Caco-2 (cell line): ENCODE results near the gene KLHDC10. TPM values are rescaled to one million over a fixed set of nuclear protein-coding genes. Genes with fewer than 3 reads are reported as not detected.
"Not testable (repeated sequence)": the region's sequence is repeated elsewhere in the genome, so short reads cannot be mapped to it uniquely, and the experiment has no call there.

Experiments used
- BruUV-seq: library from RNA; stranded (reverse); fragments of 400-500 nt; replicated peaks from 2 replicates; lab custom pipeline; 2021; lab: Mats Ljungman, UMichigan
- CTCF ChIA-PET: fragments of 300-600 bp; sonication (Branson Sonifier 250); formaldehyde crosslinking; loops from one replicate; lab custom pipeline; 2022; ENCODE audit warnings: antibody characterized with exemption; lab: Charles Lee
- POLR2A ChIA-PET: fragments of 300-600 bp; sonication (Branson Sonifier 250); formaldehyde crosslinking; loops from one replicate; lab custom pipeline; 2022; ENCODE audit warnings: antibody characterized with exemption; lab: Charles Lee
- DNase-seq, 2 experiments: peaks; one replicate each; pipeline versions ENCODE4 v3.0.0 to v3.0.0-alpha.2; 2020 to 2022
- H3K27me3 ChIP-seq: replicated peaks from 2 replicates; pipeline ENCODE4 v1.6.0; 2011; ENCODE audit warnings: low read length; ENCODE audit not compliant: control insufficient read depth, insufficient read depth
- H3K36me3 ChIP-seq: 2 replicates; pipeline ENCODE4 v1.5.1; 2011; ENCODE audit warnings: low read length; ENCODE audit not compliant: control insufficient read depth, insufficient read depth
- H3K4me1 ChIP-seq: fragments of 250-450 bp; sonication (Bioruptor Pico); 2 replicates; pipeline ENCODE4 v1.5.1; 2020; ENCODE audit warnings: mild to moderate bottlenecking
- H3K4me3 ChIP-seq: 2 replicates; pipeline ENCODE4 v1.5.1; 2011; ENCODE audit warnings: low read depth, mild to moderate bottlenecking, control low read depth, low read length
- H3K9me3 ChIP-seq: fragments of 250-450 bp; sonication (Bioruptor Pico); 2 replicates; pipeline ENCODE4 v1.5.1; 2020; ENCODE audit warnings: mild to moderate bottlenecking, moderate library complexity
- H3K27ac Mint-ChIP-seq: one replicate; pipeline ENCODE4 v1.8.0; 2022; ENCODE audit warnings: mixed read lengths; ENCODE audit not compliant: unreplicated experiment
- H3K27me3 Mint-ChIP-seq: one replicate; pipeline ENCODE4 v1.8.0; 2022; ENCODE audit warnings: mixed read lengths; ENCODE audit not compliant: insufficient read depth, unreplicated experiment
- H3K36me3 Mint-ChIP-seq: one replicate; pipeline ENCODE4 v1.8.0; 2022; ENCODE audit warnings: mild to moderate bottlenecking, mixed read lengths; ENCODE audit not compliant: insufficient read depth, unreplicated experiment
- H3K4me1 Mint-ChIP-seq: one replicate; pipeline ENCODE4 v1.8.0; 2022; ENCODE audit warnings: low read depth, mixed read lengths; ENCODE audit not compliant: unreplicated experiment
- H3K4me3 Mint-ChIP-seq: one replicate; pipeline ENCODE4 v1.8.0; 2022; ENCODE audit warnings: mild to moderate bottlenecking, moderate library complexity, mixed read lengths; ENCODE audit not compliant: unreplicated experiment
- H3K9me3 Mint-ChIP-seq: one replicate; pipeline ENCODE4 v1.8.0; 2022; ENCODE audit warnings: mixed read lengths; ENCODE audit not compliant: unreplicated experiment
- CTCF ChIP-seq, 2 experiments: fragments of 200-600 bp in 1 of 2; IDR thresholded peaks; 1 replicate in 1 of 2; 2 replicates in 1 of 2; pipeline versions ENCODE4 v1.5.1 to v1.8.0; 2011 to 2022; ENCODE audit warnings: antibody characterized with exemption in 1 of 2, control low read depth in 1 of 2, inconsistent platforms in 1 of 2, low read depth in 1 of 2, low read length in 1 of 2, mild to moderate bottlenecking in 1 of 2, moderate library complexity in 1 of 2; ENCODE audit not compliant: insufficient read depth in 1 of 2, severe bottlenecking in 1 of 2, unreplicated experiment in 1 of 2
- intact Hi-C: fragments of 100-400 bp; cut with micrococcal nuclease; formaldehyde crosslinking; loops from one replicate; pipeline ENCODE4 v1.10.0; 2022; ENCODE audit not compliant: unreplicated experiment
- total RNA-seq: library from RNA; stranded (reverse); gene quantifications from 2 replicates; pipeline ENCODE4 v1.2.3, GENCODE V29; 2022

Gene KLHDC10
- total RNA-seq, 1 experiment from 2014 or later = 22.3 TPM

GRCh38 chr7:130144312-130145171 lies 74.2 kb downstream of the KLHDC10 start:
- Histone ChIP-seq H3K36me3 (no peaks in the 10 kb centered on the region), H3K4me1 (peaks cover 5% of the 10 kb centered on the region; the same call in 1 of the 2 replicates), H3K4me3 (no peak overlapping the region), H3K9me3 (no peaks in the 10 kb centered on the region), H3K27me3 (no peaks in the 10 kb centered on the region)
- no peak for DNase-seq
- H3K9me3 Mint-ChIP-seq = no peaks in the 10 kb centered on the region
- H3K36me3 Mint-ChIP-seq = no peaks in the 10 kb centered on the region
- no peak overlapping the region for H3K27ac Mint-ChIP-seq
- POLR2A ChIA-PET = no interaction called here
- no peaks in the 10 kb centered on the region for H3K27me3 Mint-ChIP-seq
- no peaks in the 10 kb centered on the region for H3K4me1 Mint-ChIP-seq
- intact Hi-C loops = no loop called here
- CTCF ChIA-PET = no interaction called here
- TF ChIP-seq CTCF (IDR thresholded peaks at IDR 0.05; ENCODE audit: insufficient read depth in 1 of 2, low read depth in 1 of 2, low read length in 1 of 2, severe bottlenecking in 1 of 2, unreplicated experiment in 1 of 2) = no peak
- BruUV-seq = no TSS peak
- no peak overlapping the region for H3K4me3 Mint-ChIP-seq

- H3K9me3 Mint-ChIP-seq = no peaks in the 10 kb centered on the region
- DNase-seq = no peak
- H3K27me3 Mint-ChIP-seq = no peaks in the 10 kb centered on the region
- H3K4me3 Mint-ChIP-seq = no peak overlapping the region
- Histone ChIP-seq H3K4me3 (no peak overlapping the region), H3K4me1 (peaks cover 5% of the 10 kb centered on the region; the same call in 1 of the 2 replicates), H3K36me3 (no peaks in the 10 kb centered on the region), H3K27me3 (no peaks in the 10 kb centered on the region), H3K9me3 (no peaks in the 10 kb centered on the region)
- no peak overlapping the region for H3K27ac Mint-ChIP-seq
- ChIA-PET POLR2A (no interaction called here), CTCF (no interaction called here)
- intact Hi-C loops = no loop called here
- no peak for TF ChIP-seq CTCF (IDR thresholded peaks at IDR 0.05; ENCODE audit: insufficient read depth in 1 of 2, low read depth in 1 of 2, low read length in 1 of 2, severe bottlenecking in 1 of 2, unreplicated experiment in 1 of 2)
- H3K36me3 Mint-ChIP-seq = no peaks in the 10 kb centered on the region
- no TSS peak for BruUV-seq
- no peaks in the 10 kb centered on the region for H3K4me1 Mint-ChIP-seq
Measured at GRCh38 chr7:130145424-130146100, 75.2 kb downstream of the KLHDC10 start.

DNA sequence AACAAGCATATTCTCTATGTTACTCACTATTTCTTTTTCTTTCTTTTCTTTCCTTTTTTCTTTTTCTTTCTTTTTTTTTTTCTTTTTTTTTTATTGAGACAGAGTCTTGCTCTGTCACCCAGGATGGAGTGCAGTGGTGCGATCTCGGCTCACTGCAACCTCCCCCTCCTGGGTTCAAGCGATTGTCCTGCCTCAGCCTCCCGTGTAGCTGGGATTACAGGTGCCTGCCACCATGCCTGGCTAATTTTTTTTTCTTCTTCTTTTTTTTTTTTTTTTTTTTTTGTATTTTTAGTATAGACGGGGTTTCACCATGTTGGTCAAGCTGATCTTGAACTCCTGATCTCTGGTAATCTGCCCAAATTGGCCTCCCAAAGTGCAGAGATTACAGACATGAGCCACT lies 75.8 kb downstream of the KLHDC10 start:
- H3K9me3 ChIP-seq, POLR2A ChIA-PET, H3K4me3 ChIP-seq, BruUV-seq, H3K27me3 Mint-ChIP-seq, H3K4me1 Mint-ChIP-seq, H3K4me3 Mint-ChIP-seq, H3K36me3 ChIP-seq, H3K9me3 Mint-ChIP-seq, DNase-seq, H3K27ac Mint-ChIP-seq, H3K27me3 ChIP-seq, H3K36me3 Mint-ChIP-seq, H3K4me1 ChIP-seq, CTCF ChIA-PET, intact Hi-C loops: not testable (repeated sequence)
